ENCODE data around the gene RPUSD1. TPM values are rescaled to one million over a fixed set of nuclear protein-coding genes. Genes with fewer than 3 reads are reported as not detected.

Gene RPUSD1
- total RNA-seq, 2 donors from 2014 or later, result 24.1 to 34.4 TPM

DNA sequence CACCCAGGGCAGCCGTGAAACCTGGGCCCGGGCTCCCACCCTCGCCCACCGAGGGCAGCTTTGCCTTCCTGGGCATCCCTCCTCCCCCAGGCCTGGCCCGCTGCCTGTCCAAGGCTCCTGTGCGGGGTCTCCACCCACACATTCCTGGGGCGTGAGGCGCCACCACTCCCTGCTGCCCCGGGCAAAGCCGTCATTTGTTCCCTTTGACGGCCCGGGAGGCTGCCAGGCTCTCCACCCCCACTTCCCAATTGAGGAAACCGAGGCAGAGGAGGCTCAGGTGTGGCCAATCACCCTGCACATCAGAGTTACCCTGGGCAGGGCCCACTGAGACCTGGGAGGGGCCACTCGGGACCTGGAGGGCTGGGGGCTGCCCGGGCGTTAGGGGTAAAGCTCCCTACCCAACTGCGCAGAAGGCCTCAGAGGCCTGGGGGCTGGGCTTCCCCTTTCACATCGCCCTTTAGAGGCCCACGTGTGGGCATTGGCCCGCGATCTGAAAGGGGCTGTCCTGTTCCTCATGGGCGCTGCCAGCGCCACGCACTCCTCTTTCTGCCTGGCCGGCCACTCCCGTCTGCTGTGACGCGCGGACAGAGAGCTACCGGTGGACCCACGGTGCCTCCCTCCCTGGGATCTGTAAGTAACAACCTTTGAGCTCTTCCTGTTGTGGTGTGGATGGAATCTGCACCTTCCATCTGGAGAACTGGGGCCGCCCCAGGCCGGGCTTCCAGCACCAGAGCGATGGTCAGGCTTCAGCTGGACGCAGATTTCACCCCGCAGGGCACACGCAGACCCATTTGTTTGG lies 27.4 kb downstream of the RPUSD1 start, which contains the start of gene MSLN:
Gene MSLN (plus strand): TSS at position 190 of the 799 bp plus-strand sequence. CDS start 1,947 bp downstream, outside the sequence.
- no peak within 1 kb of the TSS for H3K27ac Mint-ChIP-seq
- Histone ChIP-seq H3K4me3 (ENCODE audit: low read length) (no peak within 1 kb of the TSS), H3K4me1 (ENCODE audit: control insufficient read depth, insufficient read depth, low read length) (no peaks in the 10 kb centered on the region), H3K27me3 (ENCODE audit: control insufficient read depth, insufficient read depth, low read length, poor library complexity, severe bottlenecking) (no peaks in the 10 kb centered on the region), H3K27ac (ENCODE audit: low read depth, low read length) (no peak within 1 kb of the TSS), H3K9ac (ENCODE audit: extremely low read depth, low read length, poor library complexity, severe bottlenecking) (no peak within 1 kb of the TSS), H3K9me3 (ENCODE audit: control insufficient read depth, low read length) (no peaks in the 10 kb centered on the region), H3K36me3 (ENCODE audit: control insufficient read depth, insufficient read depth, low read length) (no peaks in the 10 kb centered on the region)
- WGBS, 2 experiments (ENCODE audit: insufficient coverage in 1 of 2, insufficient read length in 1 of 2), result 89 to 91% methylated on average over 28 to 37 of the region's 37 CpGs
- H3K4me3 Mint-ChIP-seq, result no peak within 1 kb of the TSS
- TF ChIP-seq, protein P1, sequence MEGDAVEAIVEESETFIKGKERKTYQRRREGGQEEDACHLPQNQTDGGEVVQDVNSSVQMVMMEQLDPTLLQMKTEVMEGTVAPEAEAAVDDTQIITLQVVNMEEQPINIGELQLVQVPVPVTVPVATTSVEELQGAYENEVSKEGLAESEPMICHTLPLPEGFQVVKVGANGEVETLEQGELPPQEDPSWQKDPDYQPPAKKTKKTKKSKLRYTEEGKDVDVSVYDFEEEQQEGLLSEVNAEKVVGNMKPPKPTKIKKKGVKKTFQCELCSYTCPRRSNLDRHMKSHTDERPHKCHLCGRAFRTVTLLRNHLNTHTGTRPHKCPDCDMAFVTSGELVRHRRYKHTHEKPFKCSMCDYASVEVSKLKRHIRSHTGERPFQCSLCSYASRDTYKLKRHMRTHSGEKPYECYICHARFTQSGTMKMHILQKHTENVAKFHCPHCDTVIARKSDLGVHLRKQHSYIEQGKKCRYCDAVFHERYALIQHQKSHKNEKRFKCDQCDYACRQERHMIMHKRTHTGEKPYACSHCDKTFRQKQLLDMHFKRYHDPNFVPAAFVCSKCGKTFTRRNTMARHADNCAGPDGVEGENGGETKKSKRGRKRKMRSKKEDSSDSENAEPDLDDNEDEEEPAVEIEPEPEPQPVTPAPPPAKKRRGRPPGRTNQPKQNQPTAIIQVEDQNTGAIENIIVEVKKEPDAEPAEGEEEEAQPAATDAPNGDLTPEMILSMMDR (conservative IDR thresholded peaks at IDR 0.05), result no peak
- no peaks in the 10 kb centered on the region for H3K36me3 Mint-ChIP-seq (ENCODE audit: low read depth)
- DNase-seq, result no peak
- no peaks in the 10 kb centered on the region for H3K4me1 Mint-ChIP-seq
- peaks cover 5% of the 10 kb centered on the region for H3K9me3 Mint-ChIP-seq
- peaks cover 6% of the 10 kb centered on the region for H3K27me3 Mint-ChIP-seq (ENCODE audit: insufficient read depth)

DNA sequence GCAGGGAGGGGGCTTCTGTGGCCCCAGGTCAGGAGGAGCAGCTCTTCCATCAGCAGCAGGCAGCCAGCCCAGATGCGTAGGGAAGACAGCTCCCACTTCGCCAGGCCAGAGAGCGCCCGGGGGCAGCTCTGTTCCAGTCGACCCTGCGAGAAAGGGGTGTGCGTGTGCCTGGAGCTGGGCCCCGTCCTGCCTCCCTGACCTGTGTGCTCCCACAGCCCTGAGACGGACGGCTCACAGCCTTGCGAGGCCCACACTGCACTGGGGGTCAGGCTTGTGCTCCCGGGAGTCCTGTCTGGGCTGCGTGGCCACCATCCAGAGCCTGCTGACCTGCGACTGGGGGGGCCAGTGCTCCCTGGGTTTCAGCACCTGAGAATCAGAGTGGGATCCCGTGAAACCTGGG lies 28.1 kb downstream of the RPUSD1 start:
- Mint-ChIP-seq H3K9me3 (peaks cover 5% of the 10 kb centered on the region), H3K36me3 (ENCODE audit: low read depth) (no peaks in the 10 kb centered on the region), H3K27ac (no peak overlapping the region), H3K4me3 (no peak overlapping the region), H3K27me3 (ENCODE audit: insufficient read depth) (peaks cover 8% of the 10 kb centered on the region), H3K4me1 (no peaks in the 10 kb centered on the region)
- H3K36me3 ChIP-seq (ENCODE audit: control insufficient read depth, insufficient read depth, low read length), result no peaks in the 10 kb centered on the region
- H3K4me3 ChIP-seq (ENCODE audit: low read length), result no peak overlapping the region
- no peak for DNase-seq
- H3K27ac ChIP-seq (ENCODE audit: low read depth, low read length), result no peak overlapping the region
- no peaks in the 10 kb centered on the region for H3K27me3 ChIP-seq (ENCODE audit: control insufficient read depth, insufficient read depth, low read length, poor library complexity, severe bottlenecking)
- H3K9ac ChIP-seq (ENCODE audit: extremely low read depth, low read length, poor library complexity, severe bottlenecking), result no peak overlapping the region
- TF ChIP-seq, protein P1 (conservative IDR thresholded peaks at IDR 0.05), result no peak
- H3K9me3 ChIP-seq (ENCODE audit: control insufficient read depth, low read length), result no peaks in the 10 kb centered on the region
- WGBS, 2 experiments (ENCODE audit: insufficient coverage in 1 of 2, insufficient read length in 1 of 2), result 93% methylated on average over 11 to 15 of the region's 15 CpGs
- no peaks in the 10 kb centered on the region for H3K4me1 ChIP-seq (ENCODE audit: control insufficient read depth, insufficient read depth, low read length)

- no peaks in the 10 kb centered on the region for H3K36me3 Mint-ChIP-seq (ENCODE audit: low read depth)
- TF ChIP-seq, protein P1 (conservative IDR thresholded peaks at IDR 0.05), result no peak
- Histone ChIP-seq H3K27ac (ENCODE audit: low read depth, low read length) (no peak overlapping the region), H3K9ac (ENCODE audit: extremely low read depth, low read length, poor library complexity, severe bottlenecking) (no peak overlapping the region), H3K9me3 (ENCODE audit: control insufficient read depth, low read length) (no peaks in the 10 kb centered on the region), H3K4me3 (ENCODE audit: low read length) (no peak overlapping the region), H3K36me3 (ENCODE audit: control insufficient read depth, insufficient read depth, low read length) (no peaks in the 10 kb centered on the region), H3K4me1 (ENCODE audit: control insufficient read depth, insufficient read depth, low read length) (no peaks in the 10 kb centered on the region), H3K27me3 (ENCODE audit: control insufficient read depth, insufficient read depth, low read length, poor library complexity, severe bottlenecking) (no peaks in the 10 kb centered on the region)
- H3K9me3 Mint-ChIP-seq, result peaks cover 5% of the 10 kb centered on the region
- peaks cover 8% of the 10 kb centered on the region for H3K27me3 Mint-ChIP-seq (ENCODE audit: insufficient read depth)
- 91 to 93% methylated on average over 28 to 34 of the region's 34 CpGs for WGBS, 2 experiments (ENCODE audit: insufficient coverage in 1 of 2, insufficient read length in 1 of 2)
- no peaks in the 10 kb centered on the region for H3K4me1 Mint-ChIP-seq
- no peak for DNase-seq
- H3K4me3 Mint-ChIP-seq, result no peak overlapping the region
- H3K27ac Mint-ChIP-seq, result no peak overlapping the region
Measured at GRCh38 chr16:759110-759910, 28.9 kb downstream of the RPUSD1 start.

All from endodermal cell (in vitro differentiated cells).